GM21737 (cell line): Measurements from ENCODE around the gene IFT27.
"Not testable (repeated sequence)": the region's sequence is repeated elsewhere in the genome, so short reads cannot be mapped to it uniquely, and the experiment has no call there.

Experiments used
- ATAC-seq: cut with Tn5 transposase; IDR thresholded peaks from one replicate; pipeline ENCODE4 v1.9.1; 2021; ENCODE audit warnings: mild to moderate bottlenecking, moderate library complexity; ENCODE audit not compliant: unreplicated experiment

Gene IFT27

DNA sequence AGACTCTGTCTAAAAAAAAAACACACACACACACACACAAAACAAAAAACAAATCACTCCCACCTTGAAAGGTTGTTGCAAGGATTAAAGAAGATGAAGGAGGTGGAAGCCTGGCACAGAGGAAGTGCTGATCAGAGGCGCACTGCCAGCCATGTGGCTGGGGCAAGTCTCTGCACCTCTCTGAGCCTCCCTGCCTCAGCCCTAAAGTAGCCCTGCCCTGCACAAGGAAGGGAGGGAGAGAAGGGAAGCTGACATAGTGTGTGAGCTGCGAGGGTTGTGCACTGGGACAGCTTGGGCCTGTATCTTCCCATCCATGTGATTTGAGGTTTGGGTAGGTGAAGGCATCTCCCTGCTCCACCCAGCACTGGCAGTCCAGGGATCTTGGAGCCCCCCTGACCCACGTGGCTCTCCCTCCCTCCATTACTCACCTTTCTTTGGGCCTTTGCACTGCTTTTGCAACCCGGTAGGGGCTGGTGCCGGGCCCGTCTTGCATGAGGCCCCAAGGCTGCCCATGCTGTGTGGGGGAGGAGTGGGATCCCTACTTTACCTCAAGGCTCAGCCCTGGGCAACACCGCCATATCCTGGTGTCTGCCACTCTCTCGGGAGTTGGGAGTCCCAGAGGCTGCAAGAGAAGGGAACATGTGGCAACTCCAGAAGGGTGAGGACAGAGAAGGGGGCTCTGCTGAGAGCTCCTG is 30.5 kb downstream of the IFT27 start:
- ATAC-seq, result no peak

GRCh38 chr22:36744791-36745190 is 31.1 kb downstream of the IFT27 start:
- ATAC-seq, result no peak

DNA sequence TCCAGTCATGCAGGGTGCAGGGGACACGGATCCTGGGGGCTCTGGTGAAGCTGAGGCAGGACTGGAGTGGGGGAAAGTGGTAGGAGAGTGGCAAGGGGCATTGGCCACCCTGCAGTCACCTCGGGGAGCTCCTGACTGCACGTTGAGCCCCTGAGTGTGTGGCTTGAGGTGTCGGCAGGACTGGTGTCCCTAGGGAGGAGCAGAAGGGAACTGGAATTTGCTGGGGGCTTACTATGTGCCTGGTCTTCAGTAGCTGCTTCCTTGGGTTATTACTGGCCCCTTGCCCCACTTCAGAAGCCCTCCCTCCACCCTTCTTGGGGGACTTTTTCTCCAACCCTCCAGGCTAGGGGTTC is 31.5 kb downstream of the IFT27 start:
- no peak for ATAC-seq

GRCh38 chr22:36743591-36744412 is 32.1 kb downstream of the IFT27 start:
- no peak for ATAC-seq

GRCh38 chr22:36743011-36743410 is 32.9 kb downstream of the IFT27 start:
- ATAC-seq, result no peak

DNA sequence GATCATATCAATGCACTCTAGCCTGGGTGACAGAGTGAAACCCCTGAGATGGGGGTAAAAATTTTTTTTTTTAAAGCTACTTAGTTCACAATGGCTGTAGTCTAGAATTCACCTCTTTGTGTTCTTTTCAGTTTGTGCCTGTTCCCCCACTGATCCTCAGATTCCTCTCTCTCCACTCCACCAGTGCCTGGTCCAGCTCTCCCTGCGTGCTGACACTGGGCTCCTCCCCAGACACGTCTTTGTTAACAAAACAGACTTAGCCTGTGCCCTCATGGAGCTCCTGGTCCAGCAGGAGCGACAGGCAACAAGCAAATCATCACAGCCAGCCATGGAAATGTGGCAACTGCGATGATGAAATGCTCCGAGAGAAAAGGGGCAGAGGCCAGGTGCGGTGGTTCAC is 34.0 kb downstream of the IFT27 start:
- no peak for ATAC-seq

GRCh38 chr22:36741204-36741793 is 34.6 kb downstream of the IFT27 start:
- ATAC-seq, result no peak

- ATAC-seq, result no peak
These were observed 35.2 kb downstream of the IFT27 start for GRCh38 chr22:36740716-36741115.

- no peak for ATAC-seq
These were observed 36.7 kb downstream of the IFT27 start for GRCh38 chr22:36739185-36739584.

- no peak for ATAC-seq
These were observed 37.4 kb downstream of the IFT27 start for GRCh38 chr22:36738416-36739020.

GRCh38 chr22:36737776-36738175 is 38.1 kb downstream of the IFT27 start:
- no peak for ATAC-seq

DNA sequence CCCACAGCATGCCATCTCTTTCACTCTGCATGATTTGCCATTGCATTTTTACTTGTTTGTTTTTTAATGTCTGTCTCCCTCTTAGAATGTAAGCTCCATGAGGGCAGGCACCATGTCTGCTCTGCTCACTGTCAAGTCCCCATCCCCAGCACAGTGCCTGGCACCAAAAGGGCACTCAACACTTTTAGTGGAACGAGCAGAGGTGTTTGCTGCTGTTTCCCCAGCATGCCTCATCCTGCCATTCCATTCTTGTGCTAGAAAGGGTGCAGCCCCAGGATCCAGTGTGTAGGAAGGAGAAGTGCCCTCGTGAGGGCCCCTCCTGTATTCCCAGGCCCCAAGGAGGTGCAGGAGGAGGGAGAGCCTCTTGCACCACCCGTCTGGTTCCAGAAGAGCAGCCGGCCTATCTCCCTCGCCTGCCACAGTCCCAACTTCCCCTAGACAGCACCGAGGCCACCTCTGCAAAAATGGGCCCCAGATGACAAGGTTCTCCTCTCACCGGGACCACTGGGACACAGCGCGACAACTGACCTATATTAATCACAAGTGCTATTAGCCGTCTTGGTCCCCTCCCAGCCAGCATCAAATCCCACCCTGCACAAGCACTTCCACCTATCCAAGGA is 39.1 kb downstream of the IFT27 start:
- ATAC-seq, result no peak

DNA sequence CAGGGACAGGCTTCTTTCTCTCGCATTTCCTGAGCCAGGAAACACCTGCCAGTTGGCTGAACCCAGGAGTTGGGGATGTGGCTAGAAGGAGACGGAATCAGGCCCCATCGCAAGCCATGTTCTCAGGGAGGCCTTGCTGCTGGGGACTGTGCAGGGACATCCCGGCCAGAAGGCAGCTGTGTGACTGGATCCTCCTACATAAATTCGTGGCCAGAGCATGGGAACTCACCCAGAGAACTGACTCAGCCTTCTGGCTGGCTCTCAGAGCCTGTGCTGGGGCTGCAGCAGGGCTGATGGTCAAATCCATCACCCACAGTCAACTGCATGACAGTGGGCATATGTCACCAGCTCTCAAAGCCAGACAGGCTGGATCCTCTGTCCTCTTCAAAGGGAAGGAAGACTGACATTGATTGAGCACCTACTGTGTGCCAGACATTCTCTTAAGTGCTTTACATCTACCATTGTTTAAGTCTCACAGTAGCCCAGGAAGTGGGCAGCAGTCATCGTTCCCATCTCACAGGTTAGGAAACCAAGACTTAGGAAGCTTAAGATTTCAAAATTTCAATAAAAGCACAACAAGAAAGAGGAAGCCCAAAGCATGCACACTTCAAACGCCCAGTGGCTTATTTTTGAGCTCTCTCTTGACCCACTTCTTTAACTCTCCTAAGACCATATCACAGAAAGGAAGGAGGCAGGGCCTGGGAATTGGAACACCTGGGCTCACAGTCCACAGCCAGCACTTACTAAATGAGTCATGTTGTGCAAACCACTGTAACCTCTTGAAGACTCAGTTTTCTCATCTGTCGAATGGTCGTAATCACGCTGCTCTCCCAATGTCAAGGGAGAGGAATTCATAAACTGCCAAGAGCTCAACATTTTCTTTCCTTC is 41.5 kb downstream of the IFT27 start:
- no peak for ATAC-seq

DNA sequence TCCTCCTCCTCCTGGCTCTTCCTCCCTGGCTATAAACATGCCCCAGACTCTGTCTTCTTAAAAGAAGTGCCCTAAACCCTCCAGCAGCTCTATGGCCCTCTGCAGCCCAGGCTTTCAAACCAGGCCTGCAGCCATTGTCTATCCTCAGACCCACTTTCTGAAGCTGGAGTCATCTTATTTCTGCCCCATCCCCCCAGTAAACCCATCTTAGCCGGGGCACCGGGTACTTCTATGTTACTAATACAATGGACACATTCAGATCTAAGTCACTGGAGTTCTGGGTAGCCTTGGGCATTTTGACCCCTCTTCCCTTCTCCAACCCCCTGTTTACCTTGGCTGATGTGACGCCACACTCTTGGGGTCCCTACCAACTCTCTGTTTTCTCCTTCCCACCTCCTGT is 42.6 kb downstream of the IFT27 start:
- no peak for ATAC-seq

DNA sequence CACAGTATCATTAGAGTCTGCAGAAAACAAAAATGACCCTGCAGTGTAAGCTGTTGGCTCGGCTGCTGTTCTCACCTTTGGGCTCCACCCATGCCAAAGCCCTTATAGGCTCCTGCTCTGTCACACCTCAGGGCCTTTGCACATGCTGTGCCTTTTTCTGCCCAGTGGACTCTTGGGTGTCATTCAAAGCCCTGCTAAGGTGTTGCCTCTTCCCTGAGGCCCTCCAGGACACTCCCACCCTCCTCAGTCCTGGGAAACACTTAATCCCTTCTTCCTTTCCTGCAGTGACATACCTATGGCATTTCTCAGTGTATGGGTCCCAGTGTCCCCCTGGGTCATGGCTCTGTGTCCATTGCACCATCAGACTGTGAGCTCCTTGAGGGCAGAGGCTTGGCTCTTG is 43.3 kb downstream of the IFT27 start:
- ATAC-seq, result no peak

DNA sequence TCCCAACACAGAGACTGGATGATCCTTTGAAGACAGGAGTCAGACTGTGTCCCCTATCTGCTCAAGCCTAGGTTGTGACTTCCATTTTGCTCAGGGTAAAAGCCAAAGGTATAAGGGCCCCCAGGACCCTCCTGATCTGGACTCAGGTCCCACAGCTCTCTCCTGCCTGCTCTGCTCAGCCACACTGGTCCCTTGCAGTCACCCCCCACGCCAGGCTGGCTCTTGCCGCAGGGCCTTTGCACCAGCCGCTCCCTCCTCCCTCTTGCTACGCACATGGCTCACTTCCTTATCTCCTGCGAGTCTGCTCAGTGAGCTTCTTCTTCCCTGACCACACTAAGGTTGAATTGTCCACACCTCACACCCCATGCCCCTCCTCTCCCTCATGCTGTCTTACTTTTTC is 44.0 kb downstream of the IFT27 start:
- no peak for ATAC-seq

- not testable (repeated sequence) for ATAC-seq
These were observed 44.6 kb downstream of the IFT27 start for GRCh38 chr22:36731321-36731720.

- no peak for ATAC-seq
These were observed 45.6 kb downstream of the IFT27 start for GRCh38 chr22:36730176-36730858.

DNA sequence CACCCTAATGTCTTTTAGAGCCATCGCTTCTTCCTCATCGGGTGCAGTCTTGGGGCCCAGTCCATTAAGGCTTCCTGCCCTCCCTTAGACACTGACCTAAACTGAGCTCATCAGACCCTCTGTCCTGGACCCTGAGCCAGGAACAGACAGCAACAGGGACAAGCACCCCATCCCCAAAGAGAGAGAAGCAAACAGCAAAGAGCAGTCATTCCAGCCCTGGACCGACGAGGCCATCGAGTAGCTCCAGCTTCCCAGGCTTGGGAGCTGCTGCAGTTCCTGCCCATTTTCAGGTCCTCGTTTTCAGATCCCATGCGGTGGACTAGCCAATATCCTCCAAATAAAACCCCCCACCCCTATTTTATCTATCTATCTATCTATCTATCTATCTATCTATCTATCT is 46.6 kb downstream of the IFT27 start:
- no peak for ATAC-seq

GRCh38 chr22:36728505-36728904 is 47.4 kb downstream of the IFT27 start:
- ATAC-seq, result no peak
